ENCODE measurements around the gene SNAP25. TPM values are rescaled to one million over a fixed set of nuclear protein-coding genes. Genes with fewer than 3 reads are reported as not detected.

The SNAP25 gene
- total and polyA plus RNA-seq, 9 of the 15 experiments (the other 6 are each of a cell fraction or from before 2014, with no cell fraction given) = 0.07 TPM; not detected in 8

DNA sequence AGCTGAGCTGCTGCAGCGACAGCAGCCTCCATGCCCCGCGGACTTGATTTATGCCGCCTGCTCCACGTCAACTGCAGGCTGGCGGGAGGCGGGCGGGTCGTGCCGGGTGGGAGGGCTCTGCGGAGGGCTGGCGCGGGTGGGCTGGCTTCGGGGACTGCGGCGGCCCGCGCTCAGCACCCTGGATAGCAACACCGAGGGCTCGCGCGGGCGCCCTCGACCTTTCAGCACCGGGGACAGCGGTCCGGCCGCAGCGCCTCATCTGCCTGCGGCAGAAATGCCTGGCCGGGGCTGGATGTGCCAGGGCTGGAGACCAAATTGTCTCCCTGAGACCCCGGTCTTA lies 792 bp downstream of the SNAP25 start (continued):
- TF ChIP-seq ZNF318 (IDR thresholded peaks at IDR 0.05; ENCODE audit: borderline replicate concordance in 1 of 2, low read depth in 1 of 2) (no peak), NR3C1 (CRISPR knock-in tag; IDR thresholded peaks at IDR 0.05) (peak; percentile 99), ZNF354B (CRISPR knock-in tag; IDR thresholded peaks at IDR 0.05) (no peak), ZNF212 (CRISPR knock-in tag; IDR thresholded peaks at IDR 0.05) (no peak), ERF (CRISPR knock-in tag; IDR thresholded peaks at IDR 0.05) (no peak), POLR2A (conservative IDR thresholded peaks at IDR 0.05) (no peak), SREBF1 (IDR thresholded peaks at IDR 0.05; ENCODE audit: borderline replicate concordance, low read depth, low read length) (0 out of 2 replicates have a peak, but pooled peaks have one; percentile 50), ZNF695 (CRISPR knock-in tag; IDR thresholded peaks at IDR 0.05) (no peak), EHMT2 (IDR thresholded peaks at IDR 0.05) (peak; percentile 99), USF2 (CRISPR knock-in tag; IDR thresholded peaks at IDR 0.05) (peak; percentile 70), MYC (IDR thresholded peaks at IDR 0.05; ENCODE audit: low read depth, low read length) (no peak), MYC (CRISPR knock-in tag; IDR thresholded peaks at IDR 0.05; ENCODE audit: borderline replicate concordance, low read depth) (no peak), HIVEP1 (CRISPR knock-in tag; IDR thresholded peaks at IDR 0.05) (no peak), CEBPB (tag; IDR thresholded peaks at IDR 0.05) (no peak), CHD4 (IDR thresholded peaks at IDR 0.05; ENCODE audit: insufficient read depth, insufficient replicate concordance, low read depth, low read length, poor library complexity, severe bottlenecking) (no peak), CXXC5 (CRISPR knock-in tag; IDR thresholded peaks at IDR 0.05) (peak; percentile 67)
- TF ChIP-seq, protein P1, sequence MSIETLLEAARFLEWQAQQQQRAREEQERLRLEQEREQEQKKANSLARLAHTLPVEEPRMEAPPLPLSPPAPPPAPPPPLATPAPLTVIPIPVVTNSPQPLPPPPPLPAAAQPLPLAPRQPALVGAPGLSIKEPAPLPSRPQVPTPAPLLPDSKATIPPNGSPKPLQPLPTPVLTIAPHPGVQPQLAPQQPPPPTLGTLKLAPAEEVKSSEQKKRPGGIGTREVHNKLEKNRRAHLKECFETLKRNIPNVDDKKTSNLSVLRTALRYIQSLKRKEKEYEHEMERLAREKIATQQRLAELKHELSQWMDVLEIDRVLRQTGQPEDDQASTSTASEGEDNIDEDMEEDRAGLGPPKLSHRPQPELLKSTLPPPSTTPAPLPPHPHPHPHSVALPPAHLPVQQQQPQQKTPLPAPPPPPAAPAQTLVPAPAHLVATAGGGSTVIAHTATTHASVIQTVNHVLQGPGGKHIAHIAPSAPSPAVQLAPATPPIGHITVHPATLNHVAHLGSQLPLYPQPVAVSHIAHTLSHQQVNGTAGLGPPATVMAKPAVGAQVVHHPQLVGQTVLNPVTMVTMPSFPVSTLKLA (conservative IDR thresholded peaks at IDR 0.05) = peak; percentile 40 to 66; a peak in 3 of 4 replicates
- TF ChIP-seq, protein P2, sequence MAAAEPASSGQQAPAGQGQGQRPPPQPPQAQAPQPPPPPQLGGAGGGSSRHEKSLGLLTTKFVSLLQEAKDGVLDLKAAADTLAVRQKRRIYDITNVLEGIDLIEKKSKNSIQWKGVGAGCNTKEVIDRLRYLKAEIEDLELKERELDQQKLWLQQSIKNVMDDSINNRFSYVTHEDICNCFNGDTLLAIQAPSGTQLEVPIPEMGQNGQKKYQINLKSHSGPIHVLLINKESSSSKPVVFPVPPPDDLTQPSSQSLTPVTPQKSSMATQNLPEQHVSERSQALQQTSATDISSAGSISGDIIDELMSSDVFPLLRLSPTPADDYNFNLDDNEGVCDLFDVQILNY (CRISPR knock-in tag; IDR thresholded peaks at IDR 0.05) = peak; percentile 90; the same call in 1 of the 2 replicates
